ENCODE measurements around the gene CADM2.

- no peak for TF ChIP-seq CTCF (IDR thresholded peaks at IDR 0.05; ENCODE audit: low read length)
- no peak for TF ChIP-seq EZH2 (IDR thresholded peaks at IDR 0.05; ENCODE audit: borderline replicate concordance, low read length)
These were observed 751.7 kb downstream of the CADM2 start for GRCh38 chr3:85710490-85710889.
